OCI-LY7 (cell line): ENCODE measurements around the gene JPT2.

Experiments used
- EZH2phosphoT487 ChIP-seq: fragments of 200-600 bp; sonication (generic); IDR thresholded peaks from 2 replicates; pipeline ENCODE4 v1.6.1; 2018; ENCODE audit warnings: low read depth, borderline replicate concordance, mild to moderate bottlenecking, mixed run types, antibody characterized with exemption, low read length, moderate library complexity, mixed read lengths
- TF ChIP-seq, protein P1 (sequence below): fragments of 200-600 bp; sonication (generic); conservative IDR thresholded peaks from 2 replicates; pipeline ENCODE4 v1.5.1; 2014; ENCODE audit warnings: mild to moderate bottlenecking, antibody characterized with exemption, low read length, moderate library complexity, mixed read lengths

DNA sequence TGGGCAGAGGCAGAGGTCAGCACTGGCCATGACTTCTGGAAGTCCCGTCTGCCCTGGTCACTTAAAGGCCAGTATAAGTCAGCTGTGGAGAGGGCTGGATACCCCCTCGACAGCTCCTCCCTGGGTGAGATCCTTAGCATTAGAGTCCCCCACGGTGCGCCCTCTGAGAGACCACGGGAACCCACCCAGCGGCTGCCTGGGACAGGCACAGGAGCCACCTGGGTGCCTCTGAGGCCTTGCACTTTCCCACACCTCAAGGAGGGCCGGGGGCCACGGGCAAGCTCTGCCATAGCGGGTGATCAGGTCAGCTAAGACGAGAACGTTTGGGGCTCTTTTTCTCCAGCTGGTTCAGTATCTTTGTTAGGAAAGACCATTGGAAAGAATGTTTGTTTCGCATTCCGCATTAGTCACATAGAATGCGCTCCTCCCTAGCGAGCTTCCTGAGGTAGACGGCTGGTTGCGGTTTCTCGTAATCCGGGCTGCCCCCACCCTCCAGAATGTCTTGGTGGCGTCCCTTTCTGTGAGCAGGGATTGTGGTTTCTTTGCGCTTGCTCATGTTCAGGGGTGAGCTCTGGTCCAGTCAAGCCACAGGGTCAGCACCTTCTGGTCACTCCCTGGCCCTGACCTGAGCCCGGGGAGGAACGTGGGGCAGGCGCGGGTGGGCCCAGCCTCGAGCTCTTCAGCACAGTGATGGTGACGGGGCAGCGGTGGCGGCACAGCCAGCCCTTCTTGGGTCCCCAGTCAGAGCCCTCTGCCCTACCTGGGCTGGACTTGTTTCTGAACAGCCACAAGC is 68.0 kb downstream of the JPT2 start:
- TF ChIP-seq, protein P1, sequence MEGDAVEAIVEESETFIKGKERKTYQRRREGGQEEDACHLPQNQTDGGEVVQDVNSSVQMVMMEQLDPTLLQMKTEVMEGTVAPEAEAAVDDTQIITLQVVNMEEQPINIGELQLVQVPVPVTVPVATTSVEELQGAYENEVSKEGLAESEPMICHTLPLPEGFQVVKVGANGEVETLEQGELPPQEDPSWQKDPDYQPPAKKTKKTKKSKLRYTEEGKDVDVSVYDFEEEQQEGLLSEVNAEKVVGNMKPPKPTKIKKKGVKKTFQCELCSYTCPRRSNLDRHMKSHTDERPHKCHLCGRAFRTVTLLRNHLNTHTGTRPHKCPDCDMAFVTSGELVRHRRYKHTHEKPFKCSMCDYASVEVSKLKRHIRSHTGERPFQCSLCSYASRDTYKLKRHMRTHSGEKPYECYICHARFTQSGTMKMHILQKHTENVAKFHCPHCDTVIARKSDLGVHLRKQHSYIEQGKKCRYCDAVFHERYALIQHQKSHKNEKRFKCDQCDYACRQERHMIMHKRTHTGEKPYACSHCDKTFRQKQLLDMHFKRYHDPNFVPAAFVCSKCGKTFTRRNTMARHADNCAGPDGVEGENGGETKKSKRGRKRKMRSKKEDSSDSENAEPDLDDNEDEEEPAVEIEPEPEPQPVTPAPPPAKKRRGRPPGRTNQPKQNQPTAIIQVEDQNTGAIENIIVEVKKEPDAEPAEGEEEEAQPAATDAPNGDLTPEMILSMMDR: no peak
- TF ChIP-seq EZH2phosphoT487: no peak
